GM12878 (cell line): ENCODE data around the gene FHOD3.

ENCODE experiments used
- CHD2 ChIP-seq: IDR thresholded peaks from 2 replicates; pipeline ENCODE4 v1.6.1; 2011; ENCODE audit warnings: low read depth, low read length, improper control_type of control experiment, borderline replicate concordance
- POLR2A ChIP-seq: IDR thresholded peaks from 2 replicates; pipeline ENCODE4 v1.6.1; 2011; ENCODE audit warnings: low read depth, mild to moderate bottlenecking, low read length
- ZSCAN29 ChIP-seq: fragments of 450-650 bp; IDR thresholded peaks from 2 replicates; pipeline ENCODE4 v1.6.1; 2017; ENCODE audit warnings: mild to moderate bottlenecking, moderate library complexity
- TF ChIP-seq, protein P1 (sequence below), 3 experiments: IDR thresholded peaks in 2 of 3; conservative IDR thresholded peaks in 1 of 3; 2 replicates each; pipeline ENCODE4 v1.5.1; 2011; ENCODE audit warnings: low read depth in 3 of 3, low read length in 3 of 3, mild to moderate bottlenecking in 3 of 3, control low read depth in 2 of 3, moderate library complexity in 2 of 3, inconsistent platforms in 1 of 3, mixed read lengths in 1 of 3; ENCODE audit not compliant: control insufficient read depth in 2 of 3, insufficient read depth in 1 of 3; ENCODE audit errors: extremely low read depth in 1 of 3

DNA sequence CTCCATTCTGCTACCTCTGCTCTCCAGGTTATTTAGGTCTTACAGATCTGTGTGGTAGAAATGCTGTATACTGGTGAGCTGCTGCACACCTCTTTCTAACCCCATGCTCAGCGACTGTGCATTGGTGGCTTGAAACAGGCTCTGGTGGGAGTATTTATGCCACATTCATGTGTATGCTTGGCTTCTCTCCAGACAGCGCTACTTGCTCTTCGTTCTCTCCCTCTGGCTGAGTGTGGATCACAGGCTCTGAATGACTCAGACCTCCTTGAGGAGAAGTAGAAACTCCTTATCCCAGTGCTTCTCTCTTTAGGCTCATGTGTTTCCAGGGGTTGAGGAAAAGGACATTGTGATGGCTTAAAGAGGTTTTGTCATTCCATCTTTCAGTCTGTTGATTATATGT is 54.9 kb downstream of the FHOD3 start:
- no peak for TF ChIP-seq CHD2
- TF ChIP-seq, protein P1, sequence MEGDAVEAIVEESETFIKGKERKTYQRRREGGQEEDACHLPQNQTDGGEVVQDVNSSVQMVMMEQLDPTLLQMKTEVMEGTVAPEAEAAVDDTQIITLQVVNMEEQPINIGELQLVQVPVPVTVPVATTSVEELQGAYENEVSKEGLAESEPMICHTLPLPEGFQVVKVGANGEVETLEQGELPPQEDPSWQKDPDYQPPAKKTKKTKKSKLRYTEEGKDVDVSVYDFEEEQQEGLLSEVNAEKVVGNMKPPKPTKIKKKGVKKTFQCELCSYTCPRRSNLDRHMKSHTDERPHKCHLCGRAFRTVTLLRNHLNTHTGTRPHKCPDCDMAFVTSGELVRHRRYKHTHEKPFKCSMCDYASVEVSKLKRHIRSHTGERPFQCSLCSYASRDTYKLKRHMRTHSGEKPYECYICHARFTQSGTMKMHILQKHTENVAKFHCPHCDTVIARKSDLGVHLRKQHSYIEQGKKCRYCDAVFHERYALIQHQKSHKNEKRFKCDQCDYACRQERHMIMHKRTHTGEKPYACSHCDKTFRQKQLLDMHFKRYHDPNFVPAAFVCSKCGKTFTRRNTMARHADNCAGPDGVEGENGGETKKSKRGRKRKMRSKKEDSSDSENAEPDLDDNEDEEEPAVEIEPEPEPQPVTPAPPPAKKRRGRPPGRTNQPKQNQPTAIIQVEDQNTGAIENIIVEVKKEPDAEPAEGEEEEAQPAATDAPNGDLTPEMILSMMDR (IDR thresholded peaks at IDR 0.05 in 2 of 3, conservative IDR thresholded peaks at IDR 0.05 in 1 of 3; ENCODE audit: control insufficient read depth in 2 of 3, extremely low read depth in 1 of 3, insufficient read depth in 1 of 3, low read depth in 3 of 3, low read length in 3 of 3) = no peak
- no peak for TF ChIP-seq POLR2A
- TF ChIP-seq ZSCAN29 = no peak
